Muscle of leg (tissue), 11 donors: ENCODE data around the gene PLXNA4. TPM values are rescaled to one million over a fixed set of nuclear protein-coding genes. Genes with fewer than 3 reads are reported as not detected.

Experiments used
- DNase-seq: peaks from one replicate; pipeline ENCODE4 v3.0.0; 2013
- H3K27ac ChIP-seq: one replicate; pipeline ENCODE4 v1.5.1; 2013; ENCODE audit warnings: mild to moderate bottlenecking, low read length, control low read depth
- H3K27me3 ChIP-seq: one replicate; pipeline ENCODE4 v1.6.1; 2013; ENCODE audit warnings: low read length; ENCODE audit not compliant: control insufficient read depth, insufficient read depth
- H3K36me3 ChIP-seq: one replicate; pipeline ENCODE4 v1.6.1; 2013; ENCODE audit warnings: low read length; ENCODE audit not compliant: control insufficient read depth, insufficient read depth
- H3K4me1 ChIP-seq: one replicate; pipeline ENCODE4 v1.6.1; 2013; ENCODE audit warnings: low read length; ENCODE audit not compliant: control insufficient read depth, insufficient read depth
- H3K4me3 ChIP-seq: one replicate; pipeline ENCODE4 v1.5.1; 2013; ENCODE audit warnings: low read length, control low read depth
- H3K9me3 ChIP-seq: replicated peaks from 2 replicates; pipeline ENCODE4 v1.6.1; 2013; ENCODE audit warnings: low read depth, low read length; ENCODE audit not compliant: control insufficient read depth
- WGBS: methylation state at CpG from one replicate; pipeline ENCODE4 v1.1.5; 2013; ENCODE audit warnings: missing lambda C conversion rate; ENCODE audit not compliant: insufficient coverage; 5-methylcytosine and 5-hydroxymethylcytosine counted together
- polyA plus RNA-seq, 8 donors: library from polyadenylated mRNA; unstranded; fragments of 120-200 nt; gene quantifications; one replicate each; pipeline versions ENCODE4 v1.2.1 to v1.2.3, GENCODE V29; 2013; ENCODE audit warnings: inconsistent platforms in 1 of 8, low replicate concordance in 1 of 8; ENCODE audit not compliant: insufficient read length in 8 of 8, insufficient read depth in 1 of 8
- total RNA-seq: library from RNA; stranded (reverse); fragments of 120-200 nt; gene quantifications from one replicate; pipeline ENCODE4 v1.2.4, GENCODE V29; 2013

PLXNA4 gene
- total and polyA plus RNA-seq, 9 donors: 1.3 to 3.3 (median 2.1) TPM

- Histone ChIP-seq H3K4me1 (peaks cover 11% of the 10 kb centered on the region), H3K4me3 (no peak overlapping the region), H3K9me3 (no peaks in the 10 kb centered on the region), H3K36me3 (no peaks in the 10 kb centered on the region), H3K27me3 (peaks cover 4% of the 10 kb centered on the region), H3K27ac (no peak overlapping the region)
- 81% methylated on average over 8 of the region's 15 CpGs for WGBS
- no peak for DNase-seq
These were observed 151.2 kb downstream of the PLXNA4 start for GRCh38 chr7:132424821-132425724.

- H3K4me1 ChIP-seq: peaks cover 11% of the 10 kb centered on the region
- H3K27me3 ChIP-seq: peaks cover 4% of the 10 kb centered on the region
- no peaks in the 10 kb centered on the region for H3K9me3 ChIP-seq
- no peak overlapping the region for H3K27ac ChIP-seq
- H3K36me3 ChIP-seq: no peaks in the 10 kb centered on the region
- no peak for DNase-seq
- WGBS: 76% methylated on average over 2 of the region's 2 CpGs
- H3K4me3 ChIP-seq: no peak overlapping the region
These were observed 152.0 kb downstream of the PLXNA4 start for GRCh38 chr7:132424277-132424676.

- DNase-seq: no peak
- H3K4me1 ChIP-seq: peaks cover 11% of the 10 kb centered on the region
- 69% methylated on average over 9 of the region's 10 CpGs for WGBS
These were observed 152.6 kb downstream of the PLXNA4 start for GRCh38 chr7:132423594-132424200.

GRCh38 chr7:132422502-132423111 lies 153.7 kb downstream of the PLXNA4 start:
- no peak overlapping the region for H3K4me3 ChIP-seq
- peaks cover 11% of the 10 kb centered on the region for H3K4me1 ChIP-seq
- DNase-seq: peak; percentile 66
- H3K9me3 ChIP-seq: no peaks in the 10 kb centered on the region
- no peak overlapping the region for H3K27ac ChIP-seq
- 29% methylated on average over 7 of the region's 12 CpGs for WGBS
- no peaks in the 10 kb centered on the region for H3K36me3 ChIP-seq
- H3K27me3 ChIP-seq: peaks cover 2% of the 10 kb centered on the region

More at GRCh38 chr7:132423594-132424200, 152.6 kb downstream of the PLXNA4 start:
- Histone ChIP-seq H3K36me3 (no peaks in the 10 kb centered on the region), H3K27ac (no peak overlapping the region), H3K27me3 (peaks cover 4% of the 10 kb centered on the region), H3K4me3 (no peak overlapping the region), H3K9me3 (no peaks in the 10 kb centered on the region)

- WGBS: 100% methylated on average over 1 of the region's 2 CpGs
- no peak for DNase-seq
- no peaks in the 10 kb centered on the region for H3K36me3 ChIP-seq
- H3K9me3 ChIP-seq: no peaks in the 10 kb centered on the region
- peaks cover 5% of the 10 kb centered on the region for H3K4me1 ChIP-seq
- H3K27me3 ChIP-seq: peaks cover 3% of the 10 kb centered on the region
- H3K4me3 ChIP-seq: no peak overlapping the region
- no peak overlapping the region for H3K27ac ChIP-seq
These were observed 155.7 kb downstream of the PLXNA4 start for GRCh38 chr7:132420527-132420926.

GRCh38 chr7:132419542-132419941 lies 156.7 kb downstream of the PLXNA4 start:
- DNase-seq: peak; percentile 33
- no CpG with 5 or more reads among the region's 2 CpGs for WGBS

GRCh38 chr7:132418840-132419239 lies 157.4 kb downstream of the PLXNA4 start:
- 85% methylated on average over 2 of the region's 6 CpGs for WGBS
- Histone ChIP-seq H3K9me3 (no peaks in the 10 kb centered on the region), H3K27me3 (peaks cover 3% of the 10 kb centered on the region), H3K4me3 (no peak overlapping the region), H3K4me1 (peaks cover 5% of the 10 kb centered on the region), H3K36me3 (no peaks in the 10 kb centered on the region), H3K27ac (no peak overlapping the region)
- no peak for DNase-seq

More at GRCh38 chr7:132419542-132419941, 156.7 kb downstream of the PLXNA4 start:
- Histone ChIP-seq H3K9me3 (no peaks in the 10 kb centered on the region), H3K4me1 (peaks cover 5% of the 10 kb centered on the region), H3K27me3 (peaks cover 3% of the 10 kb centered on the region), H3K36me3 (no peaks in the 10 kb centered on the region), H3K4me3 (no peak overlapping the region), H3K27ac (no peak overlapping the region)

- WGBS: 51% methylated on average over 5 of the region's 9 CpGs
- peaks cover under 1% of the 10 kb centered on the region for H3K4me1 ChIP-seq
- H3K36me3 ChIP-seq: no peaks in the 10 kb centered on the region
These were observed 159.0 kb downstream of the PLXNA4 start for GRCh38 chr7:132417103-132417906.

GRCh38 chr7:132416395-132416794 lies 159.9 kb downstream of the PLXNA4 start:
- 100% methylated on average over 1 of the region's 2 CpGs for WGBS
- peaks cover 4% of the 10 kb centered on the region for H3K27me3 ChIP-seq
- no peaks in the 10 kb centered on the region for H3K4me1 ChIP-seq
- no peaks in the 10 kb centered on the region for H3K9me3 ChIP-seq
- no peak for DNase-seq
- no peaks in the 10 kb centered on the region for H3K36me3 ChIP-seq
- no peak overlapping the region for H3K4me3 ChIP-seq
- no peak overlapping the region for H3K27ac ChIP-seq

More at GRCh38 chr7:132417103-132417906, 159.0 kb downstream of the PLXNA4 start:
- H3K27me3 ChIP-seq: peaks cover 3% of the 10 kb centered on the region
- no peaks in the 10 kb centered on the region for H3K9me3 ChIP-seq
- H3K27ac ChIP-seq: no peak overlapping the region
- DNase-seq: no peak
- H3K4me3 ChIP-seq: no peak overlapping the region
